Measurements from ENCODE around the gene RPS3.
A peak's percentile ranks its signal among the peaks of the same experiment; 100 is the strongest.

Gene RPS3

DNA sequence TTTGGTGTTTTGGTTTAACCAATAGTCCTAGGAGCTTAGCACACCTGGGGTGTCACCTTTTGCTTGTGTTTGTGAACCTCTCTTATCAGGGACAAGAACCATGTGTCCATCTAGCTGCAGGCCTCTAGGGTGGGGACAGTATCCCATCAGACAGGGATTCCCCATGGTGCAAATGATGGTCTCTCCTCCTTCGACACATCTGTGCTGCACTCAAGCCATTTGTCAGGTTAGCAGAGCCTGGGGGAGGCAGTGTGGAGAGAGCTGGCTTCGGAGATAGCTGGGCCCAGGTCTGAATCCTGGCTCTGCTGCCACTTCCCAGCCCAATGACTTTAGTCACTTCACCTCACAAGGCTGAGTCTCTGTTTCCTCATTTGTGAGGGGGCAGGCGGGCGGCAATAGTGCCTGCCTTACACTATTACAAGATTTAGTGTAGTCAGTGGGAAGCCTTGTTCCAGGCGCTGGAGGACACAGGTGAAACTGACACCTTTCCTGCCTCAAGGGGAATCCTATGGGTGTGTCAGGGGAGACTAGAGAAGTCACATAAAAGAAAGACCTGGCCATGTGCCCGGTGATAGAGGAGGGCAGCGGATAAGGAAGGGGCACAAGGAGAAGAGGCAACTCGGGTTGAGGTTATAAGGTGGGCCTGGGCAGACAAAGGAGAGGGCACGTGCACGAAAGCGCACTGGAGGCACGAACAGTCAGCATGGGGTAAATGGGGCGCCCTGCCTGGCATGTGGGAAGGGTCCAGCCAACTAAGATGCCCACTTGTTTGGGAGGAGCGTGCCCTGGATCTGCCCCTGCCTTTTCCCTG lies 21.1 kb downstream of the RPS3 start:
- no peak for DNase-seq

DNA sequence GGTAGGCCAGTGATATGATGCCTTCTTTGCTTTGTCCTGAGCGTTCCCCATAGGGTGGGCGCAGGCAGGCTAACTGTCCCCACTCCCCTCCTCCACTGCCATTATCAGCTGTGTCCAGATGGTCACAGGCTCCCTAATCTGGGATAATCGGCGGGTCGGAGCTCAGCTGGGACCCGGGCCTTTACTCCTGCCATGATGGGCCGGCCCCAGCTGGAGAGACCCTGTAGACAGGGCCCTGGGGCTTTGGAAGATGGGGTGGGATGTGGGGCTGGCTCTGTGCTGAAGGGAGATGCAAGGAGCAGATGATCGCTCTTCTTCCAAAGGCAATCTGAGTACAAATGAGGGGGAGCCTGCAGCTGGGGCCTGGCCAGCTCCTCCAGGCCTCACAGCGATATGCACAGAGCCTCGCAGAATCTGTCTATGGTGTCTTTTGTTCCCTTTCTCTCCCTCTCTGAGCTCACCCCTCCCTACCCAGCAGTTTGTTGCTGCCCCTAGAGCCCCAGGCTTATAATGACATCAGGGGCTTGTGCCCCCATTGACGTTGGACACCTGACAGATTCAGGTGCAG lies 21.8 kb downstream of the RPS3 start:
- no peak for DNase-seq

DNA sequence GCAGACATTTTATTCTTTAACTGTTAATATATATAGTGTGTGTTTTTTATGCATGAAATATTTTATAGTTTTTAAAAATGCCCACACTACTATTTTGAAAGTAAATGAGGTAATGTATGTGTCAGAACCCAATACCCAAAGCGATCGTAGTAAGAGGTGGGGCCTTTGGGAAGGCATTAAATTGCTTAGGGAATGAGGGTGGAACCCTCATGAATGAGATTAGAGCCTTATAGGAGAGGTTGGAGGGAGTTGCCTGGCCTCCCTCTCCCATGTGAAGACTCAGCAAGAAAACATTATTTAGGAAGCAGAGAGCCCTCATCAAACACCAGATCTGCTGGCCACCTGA lies 22.6 kb downstream of the RPS3 start:
- DNase-seq: no peak

DNA sequence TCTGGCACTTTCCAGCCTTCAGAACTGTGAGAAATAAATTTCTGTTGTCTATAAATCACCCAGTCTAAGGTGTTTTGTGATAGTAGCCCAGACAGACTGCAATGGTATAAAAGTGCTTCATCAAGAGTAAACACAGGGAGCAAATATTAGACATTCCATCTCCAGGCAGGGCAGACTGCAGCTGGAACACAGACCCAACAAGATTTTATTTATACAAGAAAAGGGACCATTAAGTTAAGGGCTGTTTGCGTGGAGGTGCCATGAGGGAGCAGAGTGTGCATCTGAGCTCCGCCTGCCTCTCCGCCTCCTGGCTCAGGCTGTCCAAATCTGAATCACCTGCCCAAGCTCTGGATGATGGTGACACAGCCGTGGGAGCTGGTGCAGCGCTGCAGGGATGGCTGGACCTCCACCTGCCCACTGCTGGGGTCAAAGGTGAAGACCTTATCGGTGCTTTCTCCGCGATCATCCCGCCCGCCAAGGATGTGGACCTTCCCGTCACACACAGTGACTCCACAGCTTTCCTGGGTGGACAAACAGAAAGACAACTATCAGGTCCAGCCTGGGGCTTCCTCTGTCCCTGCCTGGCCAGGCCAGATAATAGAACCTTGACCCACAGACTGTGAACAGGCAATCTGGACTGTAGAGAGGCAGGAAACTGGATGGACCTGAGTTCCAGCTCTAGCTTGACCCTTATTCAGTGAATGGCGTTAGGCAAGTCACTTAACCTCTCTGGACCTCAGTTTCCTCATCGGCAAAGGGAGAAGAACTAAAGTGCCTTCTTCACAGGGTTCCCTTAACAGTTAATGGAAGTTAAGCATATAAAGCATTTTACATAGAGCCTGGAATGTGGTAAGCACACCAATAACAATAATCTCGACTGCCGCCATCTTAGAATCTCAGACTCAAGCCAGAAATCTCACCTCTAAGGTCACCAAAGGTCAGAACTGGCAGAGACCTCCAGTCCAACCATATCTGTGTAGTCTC lies 23.2 kb downstream of the RPS3 start:
- no peak for DNase-seq

DNA sequence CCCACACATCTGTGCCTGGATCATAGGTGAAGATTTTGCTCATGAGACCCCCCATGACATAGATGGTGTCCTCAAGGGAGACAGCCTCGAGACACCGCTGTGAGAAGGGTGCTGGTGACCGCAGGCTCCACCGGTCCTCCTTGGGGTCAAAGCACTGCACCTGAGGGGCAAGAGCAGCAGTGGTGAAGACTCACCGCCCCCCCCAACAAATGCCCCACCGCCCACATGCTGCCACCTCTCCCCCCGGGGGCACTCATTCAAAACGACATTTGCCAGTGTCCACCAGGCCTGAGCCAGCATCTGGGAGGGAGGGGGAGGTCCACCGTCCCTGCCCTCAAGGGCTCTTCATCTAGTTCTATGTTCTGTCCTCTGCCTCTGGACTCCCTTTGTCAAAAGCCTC lies 24.4 kb downstream of the RPS3 start:
- no peak for DNase-seq

DNA sequence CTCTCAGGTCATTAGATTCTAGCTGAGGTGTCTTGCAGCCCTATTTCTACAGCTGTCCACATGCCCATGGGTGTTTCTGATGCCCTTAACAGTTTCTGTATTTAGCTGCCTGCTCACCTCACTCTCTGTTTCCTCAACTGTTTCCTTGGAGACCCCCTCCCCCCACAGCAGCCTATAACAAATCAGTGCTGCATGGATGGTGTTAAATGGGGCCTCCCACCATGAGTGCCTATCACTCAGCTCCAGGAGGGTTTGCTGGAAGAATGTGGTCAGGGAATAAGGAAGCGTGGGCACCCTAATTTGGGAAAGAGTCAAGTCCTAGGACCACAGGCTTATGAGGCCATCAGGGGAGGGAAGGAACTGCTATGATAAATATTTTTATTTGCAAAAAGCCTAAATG lies 25.1 kb downstream of the RPS3 start:
- DNase-seq: no peak

DNA sequence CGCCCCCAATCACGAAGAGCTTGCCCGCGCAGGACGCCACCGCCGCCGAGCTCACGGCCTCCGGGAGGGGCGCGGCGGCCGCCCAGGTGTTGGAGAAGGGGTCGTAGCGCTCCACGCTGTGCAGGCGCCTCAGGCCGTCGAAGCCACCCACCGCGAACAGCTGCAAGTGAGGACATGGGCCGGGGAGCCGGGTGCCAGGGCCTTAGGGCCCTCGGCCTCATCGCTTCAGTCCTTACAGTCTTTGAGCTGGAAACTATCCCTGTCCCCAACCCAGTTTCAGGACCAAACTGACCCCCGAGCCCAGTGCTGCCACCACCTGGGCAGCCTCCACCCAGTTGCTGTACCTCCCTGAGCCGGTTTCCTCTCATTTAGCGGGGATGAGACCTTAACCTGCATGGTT lies 26.1 kb downstream of the RPS3 start:
- DNase-seq: no peak

DNA sequence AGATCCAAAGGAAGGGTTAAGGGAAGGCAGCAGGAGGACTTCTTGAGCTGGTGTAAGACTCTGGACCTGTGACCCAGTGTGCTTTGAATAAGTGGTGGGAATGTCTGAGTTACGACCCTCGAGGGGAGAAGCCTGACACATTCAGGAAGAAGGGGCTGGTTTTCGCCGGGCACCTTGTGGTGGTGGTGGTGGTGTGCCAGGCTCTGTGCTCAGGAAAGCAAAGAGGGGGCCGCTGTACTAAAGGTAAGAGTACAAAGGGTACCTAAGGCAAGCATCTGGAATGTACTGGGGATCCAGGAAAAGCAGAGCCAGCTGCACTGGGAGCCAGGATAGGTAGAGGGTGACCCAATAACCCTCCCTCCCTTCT lies 27.4 kb downstream of the RPS3 start:
- no peak for DNase-seq

DNA sequence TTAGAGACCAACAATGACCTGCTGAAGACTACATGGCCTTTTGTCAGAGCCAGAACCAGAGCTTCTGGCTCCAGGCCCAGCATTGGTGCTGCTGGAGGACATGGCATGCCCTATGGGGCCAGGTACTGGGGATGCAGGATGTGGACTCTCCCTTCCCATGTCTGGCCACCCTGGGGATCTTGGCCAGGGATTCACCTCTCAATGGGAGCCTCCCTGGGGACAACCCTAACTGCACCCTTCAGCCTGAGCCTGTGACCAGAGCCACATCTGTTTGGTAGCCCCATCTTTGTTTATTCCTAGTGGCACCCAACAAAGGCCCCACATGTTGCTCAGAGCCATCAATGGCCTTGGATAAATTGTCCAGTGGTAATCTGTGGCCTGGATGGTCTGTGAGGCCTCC lies 27.9 kb downstream of the RPS3 start:
- DNase-seq: no peak

DNA sequence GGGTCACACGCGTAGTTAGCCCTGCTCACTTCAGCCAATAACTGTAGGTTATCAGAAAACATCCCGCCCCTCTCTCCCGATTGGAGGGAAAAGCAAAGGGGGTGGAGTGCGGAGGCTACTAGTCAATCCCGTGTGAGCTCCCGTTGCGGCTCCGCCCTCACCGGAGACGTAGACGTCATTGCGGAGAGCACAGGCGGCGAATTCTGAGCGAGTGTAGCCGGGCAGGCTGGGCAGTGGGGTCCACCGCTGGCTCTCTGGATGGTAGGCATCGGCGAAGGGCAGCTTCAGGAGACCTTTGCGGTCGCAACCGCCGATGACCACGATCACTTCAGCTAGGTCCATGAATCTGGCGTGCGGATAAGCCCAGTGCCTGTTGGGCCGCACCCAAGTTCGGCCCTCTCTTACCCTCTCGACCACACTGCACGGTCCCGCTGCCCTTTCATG lies 29.0 kb downstream of the RPS3 start:
- DNase-seq: peak; percentile 64

DNA sequence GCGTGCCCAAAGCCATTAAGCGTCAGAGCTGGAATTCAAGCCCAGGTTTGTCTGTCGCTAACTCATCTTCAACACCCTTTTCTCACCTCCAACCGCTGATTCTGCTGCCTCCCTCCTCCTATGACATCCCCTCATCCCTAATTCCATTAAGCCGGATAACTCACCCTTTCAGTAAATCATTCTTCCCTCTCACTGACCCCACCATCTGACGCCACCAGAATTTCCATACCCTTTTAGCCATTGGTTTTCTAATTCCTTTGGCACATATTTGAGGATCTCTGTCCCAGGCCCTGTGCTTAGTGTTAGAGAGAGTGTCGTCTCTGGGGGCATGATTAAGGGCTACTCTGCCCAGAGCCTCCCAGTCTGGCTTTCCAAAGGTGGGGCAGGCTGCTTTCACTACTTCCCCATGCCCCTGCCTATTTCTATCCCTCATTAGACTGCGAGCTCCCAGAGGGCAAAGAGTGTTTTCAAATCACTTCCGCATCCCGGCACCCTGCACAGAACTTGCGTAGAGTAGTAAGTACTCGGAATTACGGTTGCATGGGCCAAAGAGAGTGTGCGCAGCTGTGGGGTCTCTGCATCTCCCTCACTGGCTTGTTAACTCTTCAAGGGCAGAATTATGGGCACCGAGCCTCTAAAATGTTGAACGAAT lies 29.8 kb downstream of the RPS3 start:
- DNase-seq: no peak

DNA sequence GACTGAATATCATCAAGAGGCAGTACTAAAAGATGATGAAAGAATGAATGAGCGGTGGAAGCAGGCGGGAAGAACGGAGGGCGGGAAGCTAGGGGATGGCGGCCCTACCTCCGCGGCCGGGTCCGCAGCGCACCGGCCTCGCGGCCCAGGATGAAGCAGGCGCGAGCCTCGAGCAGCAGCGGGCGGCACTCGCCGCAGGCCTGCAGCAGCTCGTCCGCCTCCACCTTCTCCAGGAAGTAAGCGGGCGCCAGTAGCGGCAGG lies 30.3 kb downstream of the RPS3 start:
- DNase-seq: no peak

DNA sequence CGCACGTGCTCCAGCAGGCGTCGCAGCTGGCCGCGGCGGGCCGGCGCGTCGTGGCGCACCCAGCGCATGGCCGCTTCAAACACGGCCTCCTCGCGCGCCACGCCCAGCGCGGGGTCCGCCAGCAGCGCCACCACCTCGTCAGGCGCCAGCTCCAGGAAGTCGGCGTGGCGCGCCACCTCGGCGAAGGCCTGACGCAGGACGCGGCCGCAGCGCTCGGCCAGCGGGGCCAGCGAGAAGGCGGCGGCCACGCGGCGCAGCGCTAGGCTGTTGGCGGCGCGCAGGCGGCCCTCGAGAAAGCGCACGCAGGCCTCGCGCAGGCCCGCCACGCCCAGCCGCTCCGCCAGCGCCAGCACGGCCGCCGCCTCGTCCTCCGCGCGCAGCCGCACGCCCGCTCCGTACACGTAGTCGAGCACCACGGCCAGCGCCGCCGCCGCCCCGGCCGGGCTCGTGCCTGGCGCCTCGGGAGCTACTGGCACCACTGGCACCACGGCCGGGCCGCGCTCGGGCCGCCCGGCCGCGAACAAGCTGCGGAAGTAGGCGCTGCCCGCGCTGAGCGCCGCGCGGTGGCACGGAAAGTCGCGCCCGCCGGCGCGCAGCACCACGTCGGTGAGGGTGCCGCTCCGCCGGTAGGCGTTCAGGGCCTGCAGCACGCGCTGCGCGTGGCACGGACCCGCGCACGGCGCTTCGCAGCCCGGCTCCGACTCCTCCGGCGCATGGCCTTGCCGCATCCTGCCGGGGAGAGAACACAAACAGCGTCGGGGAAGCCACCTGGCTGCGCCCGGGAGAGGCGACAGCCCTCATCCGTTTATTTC lies 30.8 kb downstream of the RPS3 start:
- peak; percentile 60 for DNase-seq

DNA sequence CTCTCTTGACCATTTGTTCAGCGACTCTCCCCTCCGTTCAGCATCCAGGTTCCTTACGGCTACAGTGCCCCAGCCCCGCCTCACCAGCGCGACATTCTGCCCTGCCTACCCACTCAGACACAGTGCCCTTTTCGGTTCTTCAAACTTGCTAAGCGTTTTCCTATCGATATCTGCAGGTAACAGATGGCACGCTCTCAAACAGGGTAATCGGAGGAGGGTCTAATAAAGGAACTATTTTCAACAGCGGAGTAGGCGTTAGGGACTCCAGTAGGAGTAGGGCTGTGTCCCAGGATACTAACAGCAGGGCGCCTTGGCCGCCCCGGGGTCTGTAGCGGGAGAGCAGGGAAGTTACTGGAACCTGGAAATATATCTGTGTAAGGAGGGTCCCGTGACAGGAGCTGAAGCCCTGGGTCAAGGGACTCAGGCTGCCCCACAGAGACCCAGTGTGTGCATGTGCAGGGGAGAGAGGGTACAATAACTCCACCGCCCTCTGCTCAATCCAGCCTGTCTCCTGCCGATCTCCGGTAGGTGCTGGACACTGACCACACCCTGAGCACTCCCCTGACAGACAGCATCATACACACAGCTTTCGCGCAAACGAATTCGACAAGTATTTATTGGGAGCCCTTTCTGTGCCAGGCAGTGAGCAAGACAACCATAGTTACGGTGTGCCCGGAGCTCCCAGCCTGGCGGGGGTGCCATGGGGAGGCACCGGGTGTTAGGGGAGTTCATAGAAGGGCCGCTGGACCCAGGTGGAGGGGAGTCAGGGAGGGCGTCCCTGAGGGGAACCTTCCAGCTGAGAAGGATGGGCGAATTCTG lies 31.6 kb downstream of the RPS3 start:
- no peak for DNase-seq

DNA sequence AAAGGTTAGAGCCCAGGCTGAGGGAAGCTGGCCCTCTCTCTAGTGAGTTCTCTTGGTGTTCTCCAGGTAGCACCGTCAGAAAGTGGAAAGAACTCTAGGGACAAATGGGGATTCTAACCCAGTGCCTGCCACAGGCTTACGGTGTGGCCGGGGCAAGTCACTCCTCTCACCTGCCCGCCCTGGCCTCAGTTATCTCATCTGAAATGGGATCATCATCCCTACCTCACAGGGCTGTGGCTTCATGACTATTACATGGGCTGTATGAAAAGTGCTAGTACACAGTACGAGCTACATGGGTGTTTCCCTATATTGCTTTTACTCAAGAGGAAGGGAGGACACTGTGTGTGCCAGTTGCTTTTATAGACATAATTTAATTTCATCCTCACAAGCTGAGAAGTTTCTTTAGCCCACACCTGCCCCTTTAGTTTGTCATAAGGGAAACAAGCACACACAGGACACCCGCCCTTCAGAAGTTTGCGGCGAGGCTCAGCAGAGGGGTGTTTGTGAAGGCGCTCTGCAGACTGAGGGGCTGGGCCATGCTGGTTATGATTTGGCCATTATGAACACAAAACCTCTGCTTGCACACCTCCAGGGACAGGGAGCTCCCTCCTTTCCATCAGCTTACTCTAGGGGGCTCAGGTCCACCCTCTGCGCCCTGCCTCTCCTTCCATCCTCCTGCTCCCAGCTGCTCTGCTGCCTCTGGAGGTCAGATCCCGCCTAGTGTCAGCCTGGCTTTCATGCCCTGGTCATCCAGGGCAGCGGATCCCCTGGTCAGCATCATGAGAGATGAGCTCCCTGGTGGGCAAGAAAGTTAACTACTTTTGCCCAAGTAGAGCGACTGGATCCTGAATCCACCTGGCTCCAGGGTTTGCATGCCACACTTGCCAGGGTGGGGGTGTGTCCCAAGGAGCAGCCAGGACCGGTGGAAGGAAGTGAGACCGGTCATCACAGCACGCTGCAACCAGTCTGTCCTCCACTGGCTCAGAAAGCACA lies 32.5 kb downstream of the RPS3 start:
- DNase-seq: no peak

DNA sequence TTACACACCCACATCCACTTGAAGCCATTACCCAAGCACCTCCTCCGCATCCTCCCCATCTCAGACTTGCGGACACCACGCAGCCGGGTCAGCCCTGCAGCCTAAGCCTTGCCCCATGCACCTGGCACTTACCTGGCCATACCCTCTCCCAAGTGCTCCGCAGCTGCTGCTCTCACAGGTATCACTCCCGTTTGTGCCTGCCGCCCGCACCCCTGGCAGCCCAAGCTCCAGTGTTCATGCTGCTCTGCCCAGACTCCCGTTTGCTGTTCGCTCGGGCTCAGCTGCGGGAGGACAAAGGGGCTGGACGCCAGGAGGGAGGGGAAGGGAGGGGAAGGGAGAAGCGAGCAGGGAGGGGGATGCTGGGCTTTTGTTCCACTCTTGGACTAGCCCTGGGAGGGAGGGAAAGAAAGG lies 33.6 kb downstream of the RPS3 start, which contains the start of gene KLHL35:
Gene KLHL35 (minus strand): TSS at position 293 of the 411 bp plus-strand sequence. CDS start 2,574 bp downstream, outside the sequence.
- DNase-seq: no peak

DNA sequence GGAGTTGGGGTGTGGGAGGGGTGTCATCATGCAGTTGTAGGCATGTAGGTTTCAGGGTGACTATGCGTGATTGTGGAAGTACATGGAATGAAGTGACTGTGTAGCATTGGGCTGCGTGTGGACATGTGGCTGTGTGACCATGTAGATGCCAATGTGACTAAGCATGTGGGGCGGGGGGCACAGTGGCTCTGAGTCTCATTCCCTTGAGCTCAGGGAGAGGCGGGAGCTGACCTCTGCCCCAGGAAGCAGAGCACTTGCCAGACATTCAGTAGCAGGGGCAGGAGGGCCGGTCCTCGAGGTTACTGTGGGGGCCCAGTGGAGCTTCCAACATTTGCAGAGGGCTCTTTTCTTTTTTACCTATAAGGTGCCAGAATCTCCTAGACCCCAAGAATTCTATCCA lies 34.1 kb downstream of the RPS3 start:
- DNase-seq: no peak

DNA sequence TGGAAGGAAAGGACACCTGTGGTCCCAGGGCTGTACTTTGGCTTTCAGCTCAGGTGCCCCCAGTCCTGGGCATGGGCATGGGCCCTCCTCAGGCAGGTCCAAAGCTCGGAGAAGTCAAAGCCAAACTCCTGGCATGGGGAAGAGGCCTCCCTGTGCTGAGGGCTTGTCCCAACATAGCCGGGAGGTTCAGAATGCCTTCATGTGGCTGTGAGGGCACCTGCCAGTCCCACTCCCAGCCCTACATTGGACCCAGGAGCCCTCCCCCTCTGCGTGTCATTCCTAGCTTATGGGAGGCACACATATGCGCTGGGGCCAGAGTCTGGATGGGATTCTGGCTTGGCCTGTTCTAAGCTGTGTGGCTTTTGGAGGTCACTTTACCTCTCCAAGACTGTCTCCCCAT lies 34.7 kb downstream of the RPS3 start:
- DNase-seq: no peak

DNA sequence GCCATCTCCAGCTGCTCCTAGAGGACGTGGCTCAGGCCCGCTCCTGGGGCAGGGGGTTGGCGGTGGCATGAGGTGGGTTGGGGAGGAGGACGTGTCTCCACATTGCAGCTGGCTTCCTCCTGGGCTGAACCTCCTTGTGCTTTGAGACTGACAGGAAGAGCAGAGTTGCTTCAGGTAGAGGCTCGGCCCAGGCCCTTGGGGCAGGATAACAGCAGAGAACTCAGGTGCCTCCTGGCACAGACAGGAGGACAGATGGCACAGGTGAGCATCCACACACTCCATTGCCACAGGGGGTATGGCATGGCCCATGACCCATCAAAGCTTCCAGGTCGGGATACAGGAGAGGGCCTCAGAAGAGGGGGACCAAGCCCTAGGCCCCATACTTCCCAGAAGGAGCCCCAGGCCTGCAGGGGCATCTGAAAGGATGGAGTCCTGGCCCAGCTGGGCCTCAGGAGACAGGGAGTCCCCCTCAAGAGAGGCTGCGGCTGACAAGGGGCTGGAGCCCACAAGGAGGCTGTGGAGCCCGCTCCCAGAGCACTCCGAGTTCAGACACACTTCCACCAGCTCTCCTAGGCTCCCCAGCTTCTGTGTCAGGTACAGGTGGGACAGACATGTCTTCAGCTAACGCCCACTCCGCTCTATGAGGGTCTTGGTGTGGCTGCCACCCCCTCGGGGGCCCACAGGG lies 35.7 kb downstream of the RPS3 start:
- no peak for DNase-seq

DNA sequence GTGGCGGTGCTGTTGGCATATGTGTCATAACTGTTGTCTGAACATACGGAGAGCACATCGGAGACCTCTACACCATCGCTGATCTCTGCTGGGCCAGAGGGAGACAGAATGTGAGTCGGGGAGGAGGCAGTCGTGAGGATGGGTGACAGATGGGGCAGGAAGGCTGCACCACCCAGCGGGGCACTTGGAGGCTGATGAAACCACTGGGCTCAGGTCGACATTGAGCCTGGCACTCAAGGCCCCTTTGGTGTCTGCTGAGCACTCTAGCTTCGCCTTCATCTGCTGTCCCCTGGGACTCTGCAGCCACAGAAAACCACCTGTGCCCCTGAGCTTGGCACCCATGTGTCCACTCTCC lies 36.2 kb downstream of the RPS3 start:
- no peak for DNase-seq

Measured in stimulated activated CD4-positive, alpha-beta T cell treated with anti-CD3 and anti-CD28 coated beads, Interleukin-4, amount 100 ng/mL, for 24 hours (primary cell).